Measurements from ENCODE around the gene ZNF423.
A peak's percentile ranks its signal among the peaks of the same experiment; 100 is the strongest.

Gene ZNF423

GRCh38 chr16:49619811-49620157 lies 236.1 kb downstream of the ZNF423 start:
- Histone ChIP-seq H2BK12ac (ENCODE audit: low read length in 2 of 2) (peak overlapping the region in 1 of 2 experiments; percentile 95), H3K4me3 (ENCODE audit: insufficient read depth in 1 of 2, low read depth in 1 of 2, low read length in 2 of 2) (peak overlapping the region in 1 of 2 experiments; percentile 31), H3K4ac (ENCODE audit: low read depth in 1 of 2, low read length in 2 of 2) (peak overlapping the region in 1 of 2 experiments; percentile 88), H2BK5ac (ENCODE audit: low read depth, low read length, poor library complexity, severe bottlenecking) (no peak overlapping the region), H3K79me1 (replicated peaks; ENCODE audit: low read length, poor library complexity, severe bottlenecking) (peaks cover 5% of the 10 kb centered on the region), H2BK120ac (ENCODE audit: low read depth, low read length) (peak overlapping the region; percentile 4), H3K36me3 (ENCODE audit: control insufficient read depth in 1 of 2, insufficient read depth in 2 of 2, low read depth in 1 of 2, low read length in 2 of 2) (no peaks in the 10 kb centered on the region), H3K14ac (ENCODE audit: low read length in 2 of 2) (no peak overlapping the region), H2AK5ac (ENCODE audit: low read length, severe bottlenecking) (no peak overlapping the region), H4K91ac (ENCODE audit: low read length) (peak overlapping the region; percentile 90), H3K4me1 (ENCODE audit: control insufficient read depth, insufficient read depth, low read depth, low read length) (peaks cover 28% of the 10 kb centered on the region), H3K4me2 (ENCODE audit: low read length, poor library complexity, severe bottlenecking) (no peak overlapping the region), H3K27me3 (ENCODE audit: control insufficient read depth in 1 of 2, insufficient read depth in 1 of 2, low read length in 2 of 2) (no peaks in the 10 kb centered on the region), H3K18ac (ENCODE audit: low read depth in 1 of 2, low read length in 2 of 2) (peak overlapping the region; percentile 68 to 98), H3K9ac (ENCODE audit: low read length) (peak overlapping the region; percentile 59), H3K9me3 (ENCODE audit: control insufficient read depth, low read length) (no peaks in the 10 kb centered on the region), H2AFZ (ENCODE audit: low read depth, low read length) (peak overlapping the region; percentile 47), H3K27ac (ENCODE audit: low read length, poor library complexity, severe bottlenecking) (peak overlapping the region; percentile 71), H3K23ac (ENCODE audit: low read length in 2 of 2) (no peak overlapping the region), H4K8ac (ENCODE audit: low read length) (peak overlapping the region; percentile 74), H2BK15ac (ENCODE audit: low read depth, poor library complexity, severe bottlenecking) (no peak overlapping the region)
- 100% methylated on average over 1 of the region's 2 CpGs for WGBS
- DNase-seq: no peak

GRCh38 chr16:49618955-49619354 lies 237.0 kb downstream of the ZNF423 start:
- DNase-seq: no peak
- Histone ChIP-seq H2AFZ (ENCODE audit: low read depth, low read length) (no peak overlapping the region), H3K14ac (ENCODE audit: low read length in 2 of 2) (no peak overlapping the region), H3K27ac (ENCODE audit: low read length, poor library complexity, severe bottlenecking) (no peak overlapping the region), H3K4me1 (ENCODE audit: control insufficient read depth, insufficient read depth, low read depth, low read length) (peaks cover 28% of the 10 kb centered on the region), H3K23ac (ENCODE audit: low read length in 2 of 2) (no peak overlapping the region), H3K4me2 (ENCODE audit: low read length, poor library complexity, severe bottlenecking) (no peak overlapping the region), H4K91ac (ENCODE audit: low read length) (no peak overlapping the region), H2BK5ac (ENCODE audit: low read depth, low read length, poor library complexity, severe bottlenecking) (no peak overlapping the region), H2BK120ac (ENCODE audit: low read depth, low read length) (no peak overlapping the region), H2BK12ac (ENCODE audit: low read length in 2 of 2) (no peak overlapping the region), H3K18ac (ENCODE audit: low read depth in 1 of 2, low read length in 2 of 2) (no peak overlapping the region), H3K79me1 (replicated peaks; ENCODE audit: low read length, poor library complexity, severe bottlenecking) (peaks cover 5% of the 10 kb centered on the region), H3K27me3 (ENCODE audit: control insufficient read depth in 1 of 2, insufficient read depth in 1 of 2, low read length in 2 of 2) (no peaks in the 10 kb centered on the region), H4K8ac (ENCODE audit: low read length) (no peak overlapping the region), H3K4ac (ENCODE audit: low read depth in 1 of 2, low read length in 2 of 2) (no peak overlapping the region), H2BK15ac (ENCODE audit: low read depth, poor library complexity, severe bottlenecking) (no peak overlapping the region), H2AK5ac (ENCODE audit: low read length, severe bottlenecking) (no peak overlapping the region), H3K4me3 (ENCODE audit: insufficient read depth in 1 of 2, low read depth in 1 of 2, low read length in 2 of 2) (no peak overlapping the region), H3K9ac (ENCODE audit: low read length) (no peak overlapping the region), H3K36me3 (ENCODE audit: control insufficient read depth in 1 of 2, insufficient read depth in 2 of 2, low read depth in 1 of 2, low read length in 2 of 2) (no peaks in the 10 kb centered on the region), H3K9me3 (ENCODE audit: control insufficient read depth, low read length) (no peaks in the 10 kb centered on the region)
- 100% methylated on average over 3 of the region's 3 CpGs for WGBS

DNA sequence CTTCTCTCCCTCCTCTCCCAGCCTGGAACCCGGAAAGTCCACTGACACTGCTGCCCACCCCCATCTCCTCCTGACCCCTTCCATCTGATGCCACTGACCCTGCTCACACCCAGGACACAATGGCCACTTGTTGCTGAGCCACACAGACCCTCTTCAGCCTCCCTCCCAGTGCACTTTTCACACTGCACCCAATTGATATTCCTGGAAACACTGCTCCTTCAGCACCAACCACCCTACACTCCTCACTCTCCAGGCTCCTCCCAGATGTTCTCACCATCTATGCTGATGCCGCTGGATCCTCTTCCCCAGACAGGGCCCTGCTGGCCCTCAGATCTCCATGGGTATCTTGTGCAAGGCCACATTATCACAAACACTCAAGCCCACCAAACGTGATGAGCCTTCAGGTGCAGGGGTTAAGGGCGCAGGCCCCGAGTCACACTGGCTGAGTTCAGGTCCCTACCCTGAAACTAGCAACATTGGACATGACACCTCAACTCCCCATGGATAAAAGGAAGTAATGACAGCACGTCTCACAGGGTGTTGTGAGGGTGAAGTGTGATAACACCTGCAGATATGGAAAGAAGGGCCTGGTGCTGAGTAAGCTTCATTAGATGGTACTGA lies 238.1 kb downstream of the ZNF423 start:
- no peak for DNase-seq

GRCh38 chr16:49617016-49617629 lies 238.8 kb downstream of the ZNF423 start:
- no peaks in the 10 kb centered on the region for H3K9me3 ChIP-seq (ENCODE audit: control insufficient read depth, low read length)
- H4K8ac ChIP-seq (ENCODE audit: low read length): no peak overlapping the region
- H2BK5ac ChIP-seq (ENCODE audit: low read depth, low read length, poor library complexity, severe bottlenecking): no peak overlapping the region
- no peak overlapping the region for H2AFZ ChIP-seq (ENCODE audit: low read depth, low read length)
- no peak overlapping the region for H2BK12ac ChIP-seq (ENCODE audit: low read length in 2 of 2)
- H3K36me3 ChIP-seq (ENCODE audit: control insufficient read depth in 1 of 2, insufficient read depth in 2 of 2, low read depth in 1 of 2, low read length in 2 of 2): no peaks in the 10 kb centered on the region
- peaks cover 5% of the 10 kb centered on the region for H3K79me1 ChIP-seq (replicated peaks; ENCODE audit: low read length, poor library complexity, severe bottlenecking)
- H3K4me3 ChIP-seq (ENCODE audit: insufficient read depth in 1 of 2, low read depth in 1 of 2, low read length in 2 of 2): no peak overlapping the region
- H3K4me1 ChIP-seq (ENCODE audit: control insufficient read depth, insufficient read depth, low read depth, low read length): peaks cover 23% of the 10 kb centered on the region
- H3K27me3 ChIP-seq (ENCODE audit: control insufficient read depth in 1 of 2, insufficient read depth in 1 of 2, low read length in 2 of 2): no peaks in the 10 kb centered on the region
- no peak overlapping the region for H3K18ac ChIP-seq (ENCODE audit: low read depth in 1 of 2, low read length in 2 of 2)
- H3K23ac ChIP-seq (ENCODE audit: low read length in 2 of 2): no peak overlapping the region
- peak overlapping the region; percentile 22 for H2AK5ac ChIP-seq (ENCODE audit: low read length, severe bottlenecking)
- H3K14ac ChIP-seq (ENCODE audit: low read length in 2 of 2): no peak overlapping the region
- H3K4ac ChIP-seq (ENCODE audit: low read depth in 1 of 2, low read length in 2 of 2): no peak overlapping the region
- no peak overlapping the region for H3K4me2 ChIP-seq (ENCODE audit: low read length, poor library complexity, severe bottlenecking)
- H2BK15ac ChIP-seq (ENCODE audit: low read depth, poor library complexity, severe bottlenecking): no peak overlapping the region
- peak overlapping the region; percentile 59 for H4K91ac ChIP-seq (ENCODE audit: low read length)
- H3K27ac ChIP-seq (ENCODE audit: low read length, poor library complexity, severe bottlenecking): no peak overlapping the region
- H2BK120ac ChIP-seq (ENCODE audit: low read depth, low read length): no peak overlapping the region
- H3K9ac ChIP-seq (ENCODE audit: low read length): no peak overlapping the region
- WGBS: 87% methylated on average over 4 of the region's 4 CpGs
- no peak for DNase-seq

More for the DNA sequence above, 238.1 kb downstream of the ZNF423 start:
- Histone ChIP-seq H3K27me3 (ENCODE audit: control insufficient read depth in 1 of 2, insufficient read depth in 1 of 2, low read length in 2 of 2) (no peaks in the 10 kb centered on the region), H3K4ac (ENCODE audit: low read depth in 1 of 2, low read length in 2 of 2) (no peak overlapping the region), H2AFZ (ENCODE audit: low read depth, low read length) (no peak overlapping the region), H4K91ac (ENCODE audit: low read length) (no peak overlapping the region), H2BK5ac (ENCODE audit: low read depth, low read length, poor library complexity, severe bottlenecking) (no peak overlapping the region), H3K4me3 (ENCODE audit: insufficient read depth in 1 of 2, low read depth in 1 of 2, low read length in 2 of 2) (no peak overlapping the region), H3K18ac (ENCODE audit: low read depth in 1 of 2, low read length in 2 of 2) (no peak overlapping the region), H3K4me1 (ENCODE audit: control insufficient read depth, insufficient read depth, low read depth, low read length) (peaks cover 26% of the 10 kb centered on the region), H3K36me3 (ENCODE audit: control insufficient read depth in 1 of 2, insufficient read depth in 2 of 2, low read depth in 1 of 2, low read length in 2 of 2) (no peaks in the 10 kb centered on the region), H3K23ac (ENCODE audit: low read length in 2 of 2) (no peak overlapping the region), H2BK12ac (ENCODE audit: low read length in 2 of 2) (no peak overlapping the region), H2BK120ac (ENCODE audit: low read depth, low read length) (no peak overlapping the region), H3K14ac (ENCODE audit: low read length in 2 of 2) (no peak overlapping the region), H4K8ac (ENCODE audit: low read length) (no peak overlapping the region), H2AK5ac (ENCODE audit: low read length, severe bottlenecking) (no peak overlapping the region), H3K9me3 (ENCODE audit: control insufficient read depth, low read length) (no peaks in the 10 kb centered on the region), H2BK15ac (ENCODE audit: low read depth, poor library complexity, severe bottlenecking) (no peak overlapping the region), H3K79me1 (replicated peaks; ENCODE audit: low read length, poor library complexity, severe bottlenecking) (peaks cover 5% of the 10 kb centered on the region), H3K9ac (ENCODE audit: low read length) (no peak overlapping the region), H3K27ac (ENCODE audit: low read length, poor library complexity, severe bottlenecking) (no peak overlapping the region), H3K4me2 (ENCODE audit: low read length, poor library complexity, severe bottlenecking) (no peak overlapping the region)
- 92% methylated on average over 6 of the region's 6 CpGs for WGBS

All from mesenchymal stem cell (in vitro differentiated cells and primary cell).